NCI-H2196 (cell line): ENCODE data around the gene NDUFAF2.

ENCODE experiments used
- DNase-seq: peaks from one replicate; lab custom pipeline; 2025; ENCODE audit not compliant: unreplicated experiment; lab: John Stamatoyannopoulos, UW

Gene NDUFAF2

GRCh38 chr5:61114441-61114840, 169.4 kb downstream of the NDUFAF2 start:
- DNase-seq = no peak

- DNase-seq = no peak
Observed at GRCh38 chr5:61115968-61116367, 171.0 kb downstream of the NDUFAF2 start.

GRCh38 chr5:61119066-61119465, 174.1 kb downstream of the NDUFAF2 start:
- DNase-seq = no peak

DNA sequence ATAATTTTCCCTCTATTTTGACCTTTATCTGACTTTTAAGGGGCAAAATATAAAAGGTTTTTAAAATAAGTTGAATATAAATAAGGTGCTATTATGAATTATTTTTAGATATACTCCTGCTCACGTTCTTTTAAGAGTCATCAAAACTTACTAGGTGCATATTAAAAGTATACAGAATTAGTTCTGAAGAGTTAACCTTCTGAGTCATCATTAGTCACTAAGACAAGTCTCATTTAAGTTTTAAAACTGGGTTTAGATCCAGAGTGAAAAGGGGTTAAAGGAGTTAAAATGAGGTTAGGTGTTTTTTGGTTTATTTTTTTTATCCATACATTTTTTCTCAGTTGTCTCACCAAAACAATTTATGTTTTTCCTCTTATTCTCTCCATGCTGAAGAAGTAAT, 175.5 kb downstream of the NDUFAF2 start:
- no peak for DNase-seq

DNA sequence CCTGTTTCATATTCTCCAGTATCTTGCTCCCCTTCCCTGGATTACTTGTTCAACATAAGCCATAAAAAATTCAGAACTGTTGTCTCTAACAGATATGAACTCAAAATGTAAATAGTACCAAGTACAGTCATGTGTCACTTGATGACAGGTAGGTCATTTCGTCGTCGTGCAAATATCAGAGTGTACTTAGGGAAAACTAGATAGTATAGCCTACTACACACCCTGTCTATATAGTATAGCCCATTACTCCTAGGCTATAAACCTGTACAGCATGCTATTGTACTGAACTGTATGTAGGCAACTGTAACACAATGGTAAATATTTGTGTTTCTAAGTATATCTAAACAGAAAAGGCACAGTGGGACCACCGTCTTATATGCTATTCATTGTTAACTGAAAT, 178.1 kb downstream of the NDUFAF2 start:
- no peak for DNase-seq

GRCh38 chr5:61130289-61130688, 185.3 kb downstream of the NDUFAF2 start:
- DNase-seq = no peak

DNA sequence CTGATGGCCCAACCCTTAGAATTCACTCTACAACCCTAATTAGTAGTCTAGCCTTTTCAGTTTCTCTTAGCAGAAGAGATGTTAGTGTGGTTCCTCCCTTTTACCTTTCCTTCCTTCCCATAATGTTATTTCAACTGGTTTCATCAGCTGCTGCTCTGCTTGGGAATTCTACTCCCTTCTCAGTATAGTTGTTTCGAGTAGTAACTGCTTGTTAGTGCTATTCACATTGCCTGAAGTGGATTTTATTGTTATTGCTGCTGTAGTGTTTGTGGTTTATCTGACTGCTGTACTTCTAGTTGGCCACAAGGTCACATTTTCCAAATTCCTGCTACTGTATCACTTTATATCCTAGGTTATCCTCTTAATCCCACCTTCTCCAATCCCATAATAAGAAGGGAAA, 187.6 kb downstream of the NDUFAF2 start:
- DNase-seq = no peak

DNA sequence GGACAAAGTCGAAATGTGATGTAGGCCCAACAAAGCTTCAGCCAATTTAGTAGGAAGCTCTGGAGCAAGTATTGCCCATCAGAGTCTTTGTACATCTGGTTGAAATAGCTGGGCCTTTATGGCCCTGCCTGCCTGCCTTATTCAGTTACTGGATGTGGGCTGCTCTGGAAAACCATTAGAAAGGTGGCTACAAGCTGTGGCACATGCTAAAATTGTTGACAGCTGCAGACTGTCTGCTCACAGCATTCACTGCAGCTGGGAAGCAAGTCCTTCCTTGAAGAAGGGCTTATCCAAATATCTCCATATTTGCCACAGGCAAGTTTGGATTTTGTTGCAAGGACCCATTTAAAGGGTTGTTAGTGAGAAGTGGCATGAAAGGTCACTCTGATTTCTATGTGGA, 192.8 kb downstream of the NDUFAF2 start:
- no peak for DNase-seq

DNA sequence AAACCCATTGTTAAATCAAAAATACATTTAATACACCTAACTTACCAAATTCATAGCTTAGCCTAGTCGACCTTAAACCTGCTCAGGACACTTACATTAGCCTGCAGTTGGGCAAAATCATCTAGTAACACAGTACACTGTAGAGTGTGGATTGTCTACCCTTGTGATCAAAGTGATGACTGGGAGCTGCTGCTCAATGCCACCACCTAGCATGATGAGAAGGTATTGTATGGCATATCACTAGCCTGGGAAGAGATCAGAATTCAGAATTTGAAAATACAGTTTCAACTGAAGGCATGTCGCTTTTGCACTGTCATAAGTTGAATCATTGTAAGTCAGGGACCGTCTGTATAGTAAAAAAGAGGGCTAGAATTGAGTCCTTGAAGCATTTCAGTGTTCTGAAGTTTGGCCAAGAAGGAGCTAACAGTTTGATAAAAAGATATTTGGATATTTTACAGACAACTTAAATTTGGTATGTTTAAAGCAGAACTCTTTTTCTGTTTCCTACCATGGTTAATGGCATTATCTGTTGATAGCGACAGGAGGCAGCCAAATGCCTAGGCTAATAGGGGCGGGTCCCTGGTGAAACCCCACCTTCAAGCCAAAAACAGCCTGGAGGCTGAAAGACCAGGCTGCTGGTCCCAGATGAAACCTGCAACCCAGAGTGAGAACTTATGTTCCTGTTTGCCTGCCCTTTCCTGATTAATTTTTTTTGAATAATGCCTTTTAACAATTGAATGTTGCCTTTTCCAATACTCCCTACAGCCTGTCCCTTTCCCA, 194.3 kb downstream of the NDUFAF2 start:
- DNase-seq = no peak

GRCh38 chr5:61139931-61140330, 194.9 kb downstream of the NDUFAF2 start:
- no peak for DNase-seq

DNA sequence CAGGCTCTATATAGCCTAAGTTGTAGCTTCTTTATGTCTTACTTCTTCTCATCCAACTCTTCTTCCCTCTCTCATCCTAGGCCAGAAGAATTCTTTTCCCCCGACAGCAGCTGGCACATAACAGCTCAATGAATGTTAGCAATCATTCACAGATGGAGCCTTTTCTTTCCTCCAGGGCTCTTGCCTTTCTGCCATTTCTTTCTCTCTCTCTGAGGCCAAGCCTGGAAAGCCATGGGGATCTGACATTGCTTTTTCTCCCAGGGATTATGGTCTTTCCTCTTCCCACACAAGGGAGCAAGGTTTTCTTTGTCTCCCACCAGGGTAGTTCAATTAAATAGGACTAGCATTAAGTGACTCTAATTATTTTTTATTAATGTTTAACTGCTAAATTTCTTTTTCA, 196.8 kb downstream of the NDUFAF2 start:
- DNase-seq = no peak

DNA sequence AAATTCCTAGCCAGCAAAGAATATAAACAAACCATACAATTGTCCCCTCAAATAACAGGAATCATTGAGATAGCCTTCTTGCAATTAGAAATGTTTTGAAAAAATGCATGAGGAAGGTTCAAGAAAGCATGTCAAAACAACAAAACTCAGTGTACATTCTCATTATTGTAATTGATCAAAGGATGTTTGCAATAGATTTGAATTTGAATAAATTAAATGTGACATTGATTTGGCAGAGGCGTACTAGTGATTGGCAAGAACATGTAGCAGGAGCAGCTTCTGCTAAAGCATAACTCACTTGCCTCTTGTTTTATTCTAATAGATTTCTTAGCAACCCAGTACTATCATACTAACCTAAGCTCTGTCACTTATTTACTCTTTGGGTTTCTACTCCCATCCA, 197.4 kb downstream of the NDUFAF2 start:
- no peak for DNase-seq

DNA sequence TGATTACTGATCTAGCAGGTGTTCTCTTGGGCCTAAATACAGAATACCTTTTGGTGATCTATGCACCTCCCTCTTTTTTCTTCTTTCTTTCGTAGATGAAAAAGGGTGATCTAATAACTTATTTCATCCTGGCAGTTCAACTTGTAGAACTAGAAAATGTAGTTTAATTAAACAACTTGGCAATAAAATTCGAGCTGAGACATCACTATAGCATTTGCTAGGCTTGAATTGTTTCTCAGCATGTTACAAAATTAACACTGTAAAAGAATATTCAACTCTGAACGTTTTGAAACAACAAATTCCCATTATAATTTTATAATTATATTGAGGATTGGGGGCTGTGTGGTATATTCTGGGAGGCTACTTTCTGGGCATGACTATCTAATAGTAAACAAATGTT, 197.8 kb downstream of the NDUFAF2 start:
- DNase-seq = no peak

- no peak for DNase-seq
Observed at GRCh38 chr5:61148515-61148914, 203.5 kb downstream of the NDUFAF2 start.

DNA sequence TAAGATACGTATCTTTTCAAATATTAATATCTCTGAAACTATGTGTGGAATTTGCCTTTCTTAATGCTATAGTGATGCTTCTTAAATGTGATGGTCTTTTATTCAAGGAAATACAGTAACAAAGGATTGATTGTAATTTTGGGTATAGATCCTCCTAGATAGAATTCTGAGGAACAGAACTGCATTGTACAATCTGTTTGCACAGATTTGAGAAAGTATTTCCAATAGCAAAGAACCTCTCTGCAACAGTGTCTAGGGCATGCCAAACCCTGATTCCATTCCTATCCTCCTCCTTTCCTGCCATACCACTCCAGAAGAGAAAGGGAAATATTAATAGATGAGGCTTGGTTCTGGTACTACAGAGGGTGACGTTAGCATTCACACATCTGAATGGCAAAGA, 206.9 kb downstream of the NDUFAF2 start:
- DNase-seq = no peak

DNA sequence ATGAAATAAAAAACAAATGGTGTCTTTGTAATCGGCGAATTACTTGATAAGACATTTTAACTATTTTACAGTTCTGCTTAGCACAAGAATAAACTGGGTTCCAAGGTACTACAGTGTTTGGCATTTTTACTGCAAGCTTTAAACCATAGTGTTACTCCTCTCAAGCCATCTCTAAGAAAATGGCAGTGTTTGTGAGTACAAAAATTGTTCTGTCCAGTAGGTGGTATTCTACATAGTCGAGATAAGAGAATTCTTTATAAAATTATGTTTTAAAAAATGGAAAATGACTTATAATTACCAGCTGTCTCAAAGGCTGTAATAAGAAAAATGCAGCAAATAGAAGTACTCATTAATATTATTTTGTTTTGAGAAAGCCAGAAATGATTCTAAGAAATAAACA, 214.1 kb downstream of the NDUFAF2 start:
- no peak for DNase-seq

GRCh38 chr5:61159836-61160235, 214.8 kb downstream of the NDUFAF2 start:
- DNase-seq = no peak

DNA sequence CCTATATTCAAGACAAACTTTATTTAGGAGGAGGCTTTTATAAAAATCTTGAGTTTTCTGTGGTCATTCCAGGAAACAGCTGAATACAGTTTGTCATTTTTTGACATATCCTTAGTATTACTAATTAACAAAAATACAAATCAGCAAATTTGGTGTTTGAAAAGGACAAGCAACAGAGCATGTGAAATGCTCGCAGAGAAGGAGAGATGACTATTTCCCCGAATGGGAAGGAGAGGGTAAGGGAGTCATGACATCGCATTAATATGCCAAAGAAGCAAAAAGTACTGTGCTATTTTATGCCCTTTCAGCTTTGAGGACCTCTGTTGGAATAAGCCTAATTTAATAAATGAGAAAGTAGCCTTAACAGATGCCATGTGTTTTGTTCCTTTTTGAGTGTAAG, 215.5 kb downstream of the NDUFAF2 start:
- DNase-seq = no peak

GRCh38 chr5:61162010-61162831, 217.2 kb downstream of the NDUFAF2 start, which contains the start of gene SMIM15:
SMIM15 (minus strand) TSS chr5:61162468; CDS start chr5:61160171, 2,297 bp downstream.
- DNase-seq = peak; percentile 63

DNA sequence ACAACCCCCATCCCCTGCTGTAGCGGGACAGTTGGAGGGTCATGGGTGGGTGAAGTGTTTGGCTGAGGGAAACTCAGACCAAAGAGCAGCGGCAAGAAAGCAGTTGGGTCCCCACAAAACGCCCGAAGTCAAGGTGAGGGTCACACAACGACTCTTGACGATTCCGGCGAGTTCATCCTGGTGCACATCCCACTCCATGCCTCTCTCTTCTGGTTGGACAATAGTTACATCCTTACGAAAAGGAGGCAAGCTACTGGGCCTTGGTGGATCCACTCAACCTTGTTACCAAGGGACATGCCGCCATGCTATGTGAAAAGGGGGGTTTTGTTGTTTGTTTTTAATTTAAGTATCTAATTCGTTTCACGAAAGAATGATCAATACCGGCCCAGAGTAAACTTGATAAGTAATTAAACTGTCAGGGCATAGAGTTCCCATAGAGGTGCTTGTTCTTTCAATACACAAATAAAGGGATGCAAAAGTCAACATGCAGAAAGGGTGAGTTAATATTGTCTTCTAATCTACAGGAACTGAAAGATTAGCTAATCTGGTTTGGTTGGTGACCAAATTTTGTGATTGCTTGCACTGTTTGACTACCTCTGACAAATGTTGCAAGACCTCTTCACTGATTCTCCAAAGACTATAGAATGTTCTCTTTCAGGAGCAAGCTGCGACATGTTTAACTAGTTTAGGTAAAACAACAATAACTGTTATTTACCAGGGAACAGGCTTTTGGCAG, 218.0 kb downstream of the NDUFAF2 start:
- DNase-seq = no peak

DNA sequence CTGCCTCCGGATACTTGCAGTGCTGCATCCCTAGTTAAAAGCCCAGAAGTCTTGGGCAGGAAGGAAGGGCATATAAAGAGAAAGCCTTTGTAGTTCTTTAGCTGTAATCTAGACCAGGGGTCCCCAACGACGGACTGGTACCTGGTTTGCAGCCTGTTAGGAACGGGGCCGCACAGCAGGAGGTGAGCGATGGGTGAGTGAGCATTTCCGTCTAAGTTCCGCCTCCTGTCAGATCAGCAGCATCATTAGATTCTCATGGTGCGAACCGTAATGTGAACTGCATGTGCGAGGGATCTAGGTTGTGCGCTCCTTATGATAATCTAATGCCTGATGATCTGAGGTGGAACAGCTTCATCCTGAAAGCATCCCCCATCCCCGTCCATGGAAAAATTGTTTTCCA, 218.9 kb downstream of the NDUFAF2 start:
- no peak for DNase-seq

DNA sequence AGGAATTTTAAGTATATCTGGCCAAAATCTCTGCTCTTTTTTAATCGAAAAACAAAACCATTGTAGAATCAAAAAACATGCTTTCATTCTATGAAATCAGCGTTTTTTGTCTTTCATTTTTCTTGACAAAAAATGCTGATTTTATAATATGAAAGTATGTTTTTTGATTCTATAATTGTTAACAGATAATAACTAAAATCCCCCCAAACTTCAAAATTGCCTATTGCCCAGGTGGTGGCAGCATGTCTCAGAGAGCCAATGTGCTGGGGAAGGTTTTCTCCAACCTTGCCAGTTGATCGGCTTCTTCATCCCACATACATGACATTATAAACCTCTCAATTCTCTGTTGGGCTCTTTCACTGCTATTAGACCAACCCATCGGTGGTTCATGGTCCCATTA, 222.4 kb downstream of the NDUFAF2 start:
- peak; percentile 2 for DNase-seq
